HG02973 (cell line): ENCODE data around the gene HMG20B.
A peak's percentile ranks its signal among the peaks of the same experiment; 100 is the strongest.
"Not testable (repeated sequence)": the region's sequence is repeated elsewhere in the genome, so short reads cannot be mapped to it uniquely, and the experiment has no call there.

ENCODE experiments used
- ATAC-seq: cut with Tn5 transposase; IDR thresholded peaks from one replicate; pipeline ENCODE4 v1.9.1; 2021; ENCODE audit warnings: moderate library complexity; ENCODE audit not compliant: unreplicated experiment

The HMG20B gene

DNA sequence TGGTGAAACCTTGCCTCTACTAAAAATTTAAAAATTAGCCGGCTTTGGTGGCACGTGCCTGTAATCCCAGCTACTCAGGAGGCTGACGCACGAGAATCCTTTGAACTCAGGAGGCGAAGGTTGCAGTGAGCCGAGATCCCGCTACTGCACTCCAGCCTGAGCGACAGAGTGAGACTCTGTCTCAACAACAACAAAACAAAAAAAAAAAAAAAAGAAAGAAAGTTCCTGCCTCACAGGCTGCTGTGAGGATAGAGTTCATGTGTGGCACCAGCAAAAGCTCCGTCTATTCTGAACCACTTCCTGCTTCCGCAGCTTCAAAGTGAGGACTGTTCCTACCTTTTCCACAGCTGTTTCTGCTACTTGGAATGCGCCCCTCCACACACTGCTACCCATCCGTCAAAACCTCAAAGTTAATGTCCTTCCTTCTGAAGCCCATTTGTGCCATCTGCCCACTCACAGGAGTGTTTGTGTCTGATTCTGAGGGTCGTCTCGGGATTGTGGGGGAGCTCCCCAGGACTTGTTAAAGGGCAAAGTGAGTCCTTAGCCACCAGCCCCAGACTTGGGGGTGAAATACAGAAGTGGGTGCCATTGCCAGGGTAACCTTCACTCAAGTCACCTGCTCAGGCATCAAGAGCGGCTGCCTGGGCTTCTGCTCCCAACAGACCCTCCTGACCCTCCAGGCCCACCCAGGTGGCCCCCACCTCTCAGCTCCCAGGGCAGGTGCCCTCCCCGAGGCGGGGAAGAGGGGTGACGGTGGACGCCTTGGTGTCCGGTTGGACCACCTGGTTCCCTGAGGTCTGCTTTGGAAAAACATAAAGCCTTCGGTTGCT lies 18.3 kb upstream of the HMG20B start:
- no peak for ATAC-seq

DNA sequence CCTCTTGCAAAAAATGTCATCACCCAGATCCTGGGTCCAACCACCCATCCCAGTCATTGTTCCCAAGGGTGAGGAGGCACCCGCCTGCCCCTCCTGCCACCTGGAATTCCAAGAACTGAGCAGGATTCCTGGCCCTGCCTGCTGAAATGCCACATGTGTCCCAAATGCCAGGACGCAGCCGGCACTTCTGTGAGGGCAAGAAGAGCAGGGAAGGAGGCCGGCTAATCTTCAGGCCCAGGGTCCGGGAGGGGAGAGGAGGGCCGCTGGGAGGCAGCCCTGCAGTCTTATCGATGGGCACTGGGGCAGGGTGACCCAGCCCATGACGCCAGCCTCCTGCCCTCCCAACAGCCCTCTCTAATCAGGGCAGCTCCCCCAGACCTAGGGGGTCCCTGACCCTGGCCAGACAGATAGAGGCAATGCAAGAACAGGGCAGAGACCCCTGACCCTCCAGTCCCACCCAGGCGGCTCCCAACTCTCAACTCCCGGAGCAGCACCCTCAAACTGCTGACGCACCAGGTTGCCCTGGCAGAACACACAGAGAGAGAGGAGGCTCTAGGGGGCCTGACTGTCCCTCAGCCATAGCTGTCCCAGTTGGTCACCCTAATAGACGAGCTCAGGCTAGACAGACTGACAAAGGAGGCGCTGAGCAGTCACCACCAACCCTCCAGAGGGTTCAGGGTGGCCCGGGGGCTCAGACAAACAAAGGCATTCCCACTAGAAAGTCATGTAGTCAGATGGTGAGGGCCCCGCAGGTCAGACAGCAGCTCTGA lies 16.9 kb upstream of the HMG20B start:
- no peak for ATAC-seq

DNA sequence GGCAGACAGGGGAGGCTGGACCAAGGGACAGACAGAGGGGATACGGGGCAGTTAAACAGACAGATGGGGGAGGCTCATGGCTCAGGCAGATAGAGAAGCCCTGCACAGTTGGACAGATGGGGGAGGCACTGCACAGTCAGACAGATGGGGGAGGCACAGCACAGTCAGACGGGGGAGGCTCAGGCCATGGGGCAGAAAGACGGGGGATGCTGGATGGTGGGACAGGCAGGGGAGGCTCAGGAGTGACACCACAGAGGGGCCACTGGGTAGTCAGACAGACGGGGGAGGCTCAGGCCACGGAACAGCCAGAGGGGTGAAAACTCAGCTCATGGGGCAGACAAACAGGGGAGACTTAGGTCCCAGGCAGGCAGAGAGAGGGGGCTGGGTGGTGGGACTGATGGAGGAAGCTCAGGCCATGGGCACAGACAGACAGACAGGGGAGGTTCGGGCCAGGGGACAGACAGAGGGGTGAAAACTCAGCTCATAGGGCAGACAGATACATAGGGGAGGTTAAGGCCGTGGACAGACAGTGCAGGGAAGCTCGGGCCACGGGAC lies 16.2 kb upstream of the HMG20B start:
- ATAC-seq = no peak

DNA sequence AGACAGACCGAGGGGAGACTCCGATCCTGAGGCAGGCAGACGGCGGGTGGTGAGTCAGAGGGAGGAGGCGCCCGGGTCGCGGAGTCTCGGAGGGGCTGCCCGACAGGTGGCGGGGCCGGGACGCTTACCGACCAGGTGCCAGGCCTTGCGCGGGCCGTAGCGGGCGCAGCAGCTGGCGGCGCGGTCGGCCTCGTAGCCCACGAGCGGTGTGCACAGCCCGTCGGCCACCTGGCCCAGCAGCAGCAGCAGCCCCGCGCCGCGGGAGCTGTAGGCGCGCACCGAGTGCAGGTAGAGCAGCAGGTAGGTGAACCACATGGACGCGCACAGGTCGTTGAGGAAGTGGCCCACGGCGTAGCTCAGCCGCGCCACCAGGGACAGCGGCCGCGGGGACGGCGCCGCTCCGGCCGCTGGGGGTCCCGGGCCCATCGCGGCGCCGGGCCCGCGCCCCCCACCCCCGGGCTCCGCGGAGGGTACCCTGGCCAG lies 15.7 kb upstream of the HMG20B start:
- ATAC-seq = peak; percentile 12

DNA sequence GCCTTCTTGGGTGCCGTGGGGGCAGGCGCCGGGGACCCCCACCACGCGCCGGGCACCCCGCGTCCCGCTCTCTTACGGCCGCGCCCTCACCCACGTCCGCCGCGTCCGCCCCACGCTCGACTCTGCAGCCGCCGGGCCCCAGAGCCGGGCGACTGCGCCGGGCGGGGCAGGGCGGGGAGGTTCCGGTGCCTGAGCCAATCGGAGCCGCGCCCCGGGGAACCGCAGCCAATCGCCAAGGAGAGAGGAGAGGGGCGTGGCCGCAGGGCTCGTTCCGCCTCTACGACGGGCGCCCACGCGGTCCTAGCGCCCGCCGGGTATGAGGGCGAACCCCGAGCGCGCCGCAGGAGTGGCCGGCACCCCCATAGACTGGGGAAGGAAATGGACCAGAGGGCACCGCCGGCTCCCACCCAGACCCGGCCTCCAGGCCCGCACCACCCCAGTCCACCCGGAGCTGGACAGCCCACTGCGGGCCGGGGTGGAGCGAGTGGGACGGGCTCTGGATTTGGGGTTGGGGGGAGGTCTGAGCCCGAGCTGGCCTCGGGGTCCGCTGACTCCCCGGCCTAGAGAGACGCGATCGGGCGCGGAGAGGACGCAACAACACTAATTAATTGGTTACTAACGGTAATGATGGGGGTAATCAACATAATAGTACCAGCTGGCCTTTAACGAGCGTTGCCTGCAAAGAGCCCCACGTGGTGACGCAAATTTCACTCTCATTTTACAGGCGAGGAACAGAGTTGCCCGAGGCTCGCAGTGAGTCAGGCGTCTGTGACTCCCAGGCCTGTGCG lies 15.1 kb upstream of the HMG20B start, which contains the start of gene MFSD12:
Gene MFSD12 (minus strand): TSS at position 126 of the 788 bp plus-strand sequence. CDS start 183 bp downstream, outside the sequence.
- peak; percentile 70 for ATAC-seq

DNA sequence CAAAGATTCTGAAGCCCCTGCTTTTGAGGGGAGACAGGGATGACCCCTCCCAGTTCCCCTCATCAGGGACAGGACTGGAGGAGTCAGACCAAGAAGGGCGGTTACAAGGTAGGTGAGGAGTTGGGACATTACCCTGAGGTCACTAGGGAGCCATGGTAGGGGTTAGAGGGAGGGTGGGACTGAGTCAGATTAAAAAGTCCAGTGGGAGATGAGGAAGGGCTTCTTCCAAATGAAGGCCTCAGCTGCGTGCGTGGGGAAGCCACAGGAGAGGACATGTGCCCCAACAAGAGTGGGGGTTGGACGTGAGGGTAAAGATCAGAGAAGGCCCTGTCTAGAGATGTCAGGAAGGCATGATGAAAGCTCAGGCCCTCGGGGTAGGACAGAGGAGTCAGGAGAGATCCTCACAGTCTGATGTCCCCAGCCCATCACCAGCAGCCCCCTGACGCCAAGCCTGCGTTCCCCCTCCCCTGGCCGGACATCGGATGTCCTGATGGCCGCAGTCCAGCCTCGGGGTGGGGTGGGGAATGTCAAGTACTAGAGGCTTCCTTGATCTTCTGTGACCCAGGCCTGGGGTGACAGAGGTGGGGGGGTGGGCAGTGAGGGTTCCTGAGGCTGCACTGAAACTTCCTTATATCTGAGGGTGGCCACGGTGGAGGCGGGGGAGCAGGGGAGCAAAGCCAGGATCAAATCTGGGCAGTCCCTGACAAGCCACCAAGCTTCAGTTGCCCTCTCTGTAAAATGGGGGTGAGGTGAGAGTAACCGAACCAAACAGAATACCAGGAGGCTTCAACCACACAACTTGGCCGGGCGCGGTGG lies 8.8 kb upstream of the HMG20B start:
- ATAC-seq = no peak

DNA sequence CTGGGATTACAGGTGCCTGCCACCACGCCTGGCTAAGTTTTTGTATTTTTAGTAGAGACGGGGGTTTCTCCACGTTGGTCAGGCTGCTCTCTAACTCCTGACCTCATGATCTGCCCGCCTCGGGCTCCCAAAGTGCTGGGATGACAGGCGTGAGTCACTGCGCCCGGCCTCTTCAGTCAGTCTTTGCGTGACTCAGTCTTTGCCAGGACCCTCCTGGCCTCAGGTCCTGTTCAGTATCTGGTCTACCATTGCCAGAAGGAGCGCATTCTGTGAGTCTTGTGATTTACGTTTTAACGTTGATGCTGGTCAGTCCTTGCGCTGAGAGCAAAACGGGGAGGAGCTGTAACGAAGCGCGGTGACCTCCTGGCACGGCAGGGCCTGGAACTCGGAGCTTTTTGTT lies 7.6 kb upstream of the HMG20B start:
- no peak for ATAC-seq

DNA sequence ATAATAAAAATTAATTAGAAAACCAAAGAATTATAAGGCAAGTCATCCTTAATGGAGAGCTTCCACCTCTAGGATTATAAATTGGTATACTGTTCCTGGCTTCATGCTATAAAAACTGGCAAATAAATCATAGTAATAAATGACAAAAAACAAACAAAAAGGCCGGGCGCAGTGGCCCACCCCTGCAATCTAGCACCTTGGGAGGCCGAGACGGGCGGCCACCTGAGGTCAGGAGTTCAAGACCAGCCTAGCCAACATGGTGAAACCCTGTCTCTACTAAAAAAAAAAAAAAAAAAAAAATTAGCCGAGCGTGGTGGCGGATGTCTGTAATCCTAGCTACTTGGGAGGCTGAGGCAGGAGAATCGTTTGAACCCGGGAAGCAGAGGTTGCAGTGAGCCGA lies 2.7 kb upstream of the HMG20B start:
- not testable (repeated sequence) for ATAC-seq

DNA sequence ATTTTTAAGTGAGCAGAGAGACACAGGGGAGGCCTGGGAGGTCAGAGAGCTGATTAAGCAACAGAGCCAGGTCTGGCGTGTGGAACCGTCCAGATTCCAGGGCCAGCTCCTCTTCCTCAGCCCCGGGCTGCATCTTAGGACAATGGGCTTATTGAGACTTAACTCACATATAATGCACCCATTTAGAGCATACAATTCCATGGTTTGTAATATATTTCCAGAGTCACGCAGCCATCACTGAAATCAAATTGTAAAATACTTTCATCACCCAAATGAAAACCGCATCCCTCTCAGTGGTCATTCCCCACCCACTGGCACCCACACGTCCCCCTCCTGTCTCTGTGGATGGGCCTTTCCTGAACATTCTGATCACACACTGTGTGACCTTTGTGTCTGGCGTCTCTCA lies 2.1 kb upstream of the HMG20B start:
- no peak for ATAC-seq

DNA sequence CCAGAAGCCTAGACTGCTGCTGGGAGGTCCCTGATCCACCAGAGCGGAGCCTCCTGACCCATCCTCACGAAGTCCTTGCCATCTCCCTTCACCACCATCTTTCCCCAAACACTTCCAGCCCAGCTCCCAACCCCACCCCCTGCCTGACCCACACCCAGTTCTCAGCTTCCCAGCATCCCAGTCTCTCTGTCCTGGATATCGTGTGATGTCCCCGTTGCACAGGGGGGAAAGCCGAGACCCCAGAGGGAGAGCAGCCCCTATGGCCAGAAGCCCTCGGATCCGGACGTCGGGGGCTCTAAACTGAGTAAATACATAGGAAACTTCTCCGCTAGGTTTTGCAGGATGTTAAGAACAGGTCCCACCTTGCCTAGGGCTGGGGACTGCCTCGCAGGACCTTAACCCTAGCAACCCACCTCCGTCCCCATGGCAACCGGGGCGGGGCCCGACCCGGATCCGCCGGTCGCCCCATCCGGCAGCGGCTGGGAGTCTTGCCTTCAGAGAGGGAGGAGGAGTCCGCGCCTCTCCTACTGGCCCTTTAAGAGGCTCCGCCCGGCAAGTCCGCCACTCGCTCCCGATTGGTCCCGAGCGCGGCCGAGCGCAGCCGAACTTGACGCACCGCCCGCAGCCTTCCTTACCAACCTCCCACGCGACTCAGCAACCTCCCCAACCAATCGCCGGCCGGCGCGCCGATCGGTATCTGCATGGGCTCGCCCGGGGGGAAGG lies 451 bp upstream of the HMG20B start:
- peak; percentile 85 for ATAC-seq

DNA sequence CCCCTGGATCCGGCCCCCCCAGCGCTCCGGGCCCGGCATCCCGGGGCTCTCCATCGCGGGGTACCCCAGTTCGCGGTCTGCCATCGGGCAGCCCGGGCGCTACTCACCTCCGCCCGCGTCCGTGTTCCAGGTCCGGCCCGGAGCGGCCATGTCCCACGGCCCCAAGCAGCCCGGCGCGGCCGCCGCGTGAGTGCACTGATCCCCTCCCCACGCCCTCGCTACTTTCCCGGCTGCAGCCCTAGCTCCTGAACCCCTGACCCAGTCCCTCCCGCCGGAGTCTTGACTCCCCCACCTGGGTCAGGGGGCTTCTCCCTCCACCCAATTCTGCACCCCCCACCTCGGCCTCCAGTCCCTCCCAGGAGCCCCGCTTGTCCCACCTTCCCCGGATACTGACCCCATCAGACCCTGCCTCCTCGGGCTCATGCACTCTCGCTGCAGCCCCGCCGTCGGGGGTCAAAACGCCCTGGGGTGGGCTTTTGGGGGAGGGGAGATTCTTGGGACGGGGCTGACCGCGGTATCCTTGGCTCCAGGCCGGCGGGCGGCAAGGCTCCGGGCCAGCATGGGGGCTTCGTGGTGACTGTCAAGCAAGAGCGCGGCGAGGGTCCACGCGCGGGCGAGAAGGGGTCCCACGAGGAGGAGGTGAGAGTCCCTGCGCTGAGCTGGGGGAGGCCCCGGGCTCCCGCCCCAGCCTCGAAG lies 566 bp downstream of the HMG20B start:
- ATAC-seq = peak; percentile 6

DNA sequence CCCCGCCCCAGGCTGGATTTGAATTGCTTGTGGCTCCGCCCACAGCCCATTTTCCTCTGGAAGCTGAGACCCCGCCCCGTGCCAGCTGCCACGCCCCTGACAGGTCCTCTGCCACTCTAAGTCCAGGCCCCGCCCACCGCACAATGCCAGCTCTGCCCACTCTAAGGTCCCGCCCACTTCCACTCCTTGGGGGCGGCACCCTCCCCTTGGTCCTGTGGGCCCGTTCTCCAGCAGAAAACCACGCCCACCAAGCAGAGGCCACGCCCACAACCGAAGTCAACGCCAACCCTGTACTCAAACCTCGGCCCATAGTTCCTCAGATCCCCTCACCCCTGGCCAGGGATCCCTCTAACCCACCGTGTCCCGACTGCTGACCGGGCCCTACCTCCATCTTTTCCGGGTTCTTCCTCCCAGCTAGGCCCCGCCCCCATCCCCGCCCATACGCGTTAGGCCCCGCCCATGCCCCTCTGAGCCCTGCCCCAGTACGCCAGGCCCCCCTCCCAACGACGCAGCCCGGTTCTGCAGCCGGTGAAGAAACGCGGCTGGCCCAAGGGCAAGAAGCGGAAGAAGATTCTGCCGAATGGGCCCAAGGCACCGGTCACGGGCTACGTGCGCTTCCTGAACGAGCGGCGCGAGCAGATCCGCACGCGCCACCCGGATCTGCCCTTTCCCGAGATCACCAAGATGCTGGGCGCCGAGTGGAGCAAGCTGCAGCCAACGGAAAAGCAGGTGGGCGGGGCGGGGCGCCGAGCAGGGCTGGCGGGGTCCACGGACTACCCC lies 1.3 kb downstream of the HMG20B start:
- ATAC-seq = no peak

DNA sequence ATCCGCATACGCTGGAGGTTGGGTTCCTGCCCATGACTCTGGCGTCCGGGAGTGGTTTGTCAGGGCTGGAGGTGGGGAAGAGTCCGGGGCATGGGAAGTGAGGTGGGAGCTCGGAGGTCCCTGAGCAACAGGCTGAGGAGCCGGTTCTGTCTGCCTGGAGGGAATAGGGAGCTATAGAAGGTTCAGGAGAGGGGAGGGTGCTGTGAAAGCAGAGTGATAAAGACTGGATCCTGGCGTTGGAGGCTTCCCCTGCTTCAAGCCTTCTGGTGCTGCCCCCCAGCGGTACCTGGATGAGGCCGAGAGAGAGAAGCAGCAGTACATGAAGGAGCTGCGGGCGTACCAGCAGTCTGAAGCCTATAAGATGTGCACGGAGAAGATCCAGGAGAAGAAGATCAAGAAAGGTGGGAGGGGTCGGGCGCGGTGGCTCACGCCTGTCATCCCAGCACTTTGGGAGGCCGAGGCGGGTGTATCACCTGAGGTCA lies 2.6 kb downstream of the HMG20B start:
- no peak for ATAC-seq

DNA sequence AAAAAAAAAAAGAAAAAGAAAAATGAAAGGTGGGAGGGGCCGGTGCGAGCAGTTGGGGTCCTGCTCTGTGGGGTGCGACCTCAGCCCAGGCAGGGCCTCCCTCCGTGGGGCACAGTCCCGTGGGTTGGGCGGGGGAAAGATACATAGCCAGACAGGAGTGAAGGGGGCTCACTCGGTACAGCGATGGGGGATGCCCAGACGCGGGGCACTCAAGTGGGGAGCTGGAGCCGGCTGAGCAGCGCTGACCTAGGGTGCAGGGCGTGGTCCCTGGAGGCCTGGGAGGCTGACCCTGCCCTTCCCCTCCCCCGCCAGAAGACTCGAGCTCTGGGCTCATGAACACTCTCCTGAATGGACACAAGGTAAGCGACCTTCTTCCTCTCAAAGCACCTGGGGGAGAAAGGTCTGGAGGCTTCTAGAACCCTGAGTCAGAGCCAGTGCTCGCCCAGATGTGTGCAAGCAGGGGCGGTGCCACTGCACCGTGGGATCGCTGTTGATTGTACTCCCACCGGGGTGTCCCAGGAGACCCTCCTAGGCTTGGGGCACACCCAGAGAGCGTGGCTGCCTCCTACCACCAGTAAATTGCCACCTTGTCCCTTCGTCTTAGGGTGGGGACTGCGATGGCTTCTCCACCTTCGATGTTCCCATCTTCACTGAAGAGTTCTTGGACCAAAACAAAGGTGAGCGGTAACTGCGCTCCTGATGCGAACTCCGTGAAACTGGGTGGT lies 3.4 kb downstream of the HMG20B start:
- no peak for ATAC-seq

DNA sequence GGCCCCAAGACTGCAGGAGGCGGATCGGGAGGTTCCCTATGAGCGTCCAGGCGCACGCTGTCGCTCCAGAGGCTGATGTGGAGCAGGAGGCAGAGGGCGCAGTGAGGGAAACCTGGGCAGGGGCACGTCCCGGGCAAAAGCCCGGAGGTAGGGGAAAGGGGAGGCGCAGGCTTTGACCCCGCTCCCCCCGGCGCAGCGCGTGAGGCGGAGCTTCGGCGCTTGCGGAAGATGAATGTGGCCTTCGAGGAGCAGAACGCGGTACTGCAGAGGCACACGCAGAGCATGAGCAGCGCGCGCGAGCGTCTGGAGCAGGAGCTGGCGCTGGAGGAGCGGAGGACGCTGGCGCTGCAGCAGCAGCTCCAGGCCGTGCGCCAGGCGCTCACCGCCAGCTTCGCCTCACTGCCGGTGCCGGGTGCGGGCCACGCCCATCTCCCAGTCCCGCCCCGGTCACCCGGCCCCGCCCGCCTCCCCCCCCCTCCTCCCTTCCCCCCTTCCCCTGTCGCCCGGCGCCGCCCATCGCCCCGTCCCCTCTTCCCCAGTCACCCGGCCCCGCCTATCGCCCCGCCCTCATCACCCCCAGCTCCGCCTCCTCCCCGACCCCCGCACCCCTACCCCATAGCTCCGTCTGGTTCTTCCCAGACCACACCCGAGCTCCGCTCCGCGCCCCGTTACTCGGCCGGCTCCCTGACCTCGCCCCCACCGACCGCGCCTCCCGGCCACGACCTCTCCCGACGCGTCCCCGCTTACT lies 4.1 kb downstream of the HMG20B start:
- ATAC-seq = no peak

DNA sequence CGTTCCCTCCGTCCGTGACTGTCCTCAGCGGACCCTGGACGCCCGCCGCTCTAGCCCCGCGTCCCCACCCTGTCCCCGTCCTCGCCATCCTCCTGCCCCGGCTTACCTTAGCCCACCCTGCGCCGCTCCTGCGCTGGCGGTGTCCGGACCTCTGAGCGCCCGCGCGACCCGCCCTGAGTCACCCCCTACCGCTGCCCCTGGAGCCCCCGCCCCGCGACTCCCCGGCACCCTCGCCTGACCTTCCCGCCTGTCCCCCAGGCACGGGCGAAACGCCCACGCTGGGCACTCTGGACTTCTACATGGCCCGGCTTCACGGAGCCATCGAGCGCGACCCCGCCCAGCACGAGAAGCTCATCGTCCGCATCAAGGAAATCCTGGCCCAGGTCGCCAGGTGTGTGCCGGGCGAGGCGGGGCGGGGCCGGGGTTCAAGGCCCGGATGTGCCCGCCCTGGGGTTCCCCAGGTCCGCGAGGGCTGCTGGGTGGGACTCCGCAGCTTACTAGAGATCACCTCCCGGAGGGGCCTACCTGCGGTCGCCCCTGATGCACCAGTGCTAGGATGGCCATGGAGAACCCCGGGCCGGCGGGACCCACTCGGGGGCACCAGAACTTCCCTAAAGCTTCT lies 5.1 kb downstream of the HMG20B start:
- ATAC-seq = no peak
